ENCODE data around the gene USP31.

USP31 gene

GRCh38 chr16:23016368-23016767 is 132.9 kb downstream of the USP31 start:
- DNase-seq (ENCODE audit: low read depth) = no peak

- no peak for DNase-seq (ENCODE audit: low read depth)
Observed at GRCh38 chr16:23015580-23015979, 133.7 kb downstream of the USP31 start.

GRCh38 chr16:23014592-23014991 is 134.7 kb downstream of the USP31 start:
- no peak for DNase-seq (ENCODE audit: low read depth)
